Measurements from ENCODE around the gene NOP16. TPM values are rescaled to one million over a fixed set of nuclear protein-coding genes. Genes with fewer than 3 reads are reported as not detected.
"Not testable (repeated sequence)": the region's sequence is repeated elsewhere in the genome, so short reads cannot be mapped to it uniquely, and the experiment has no call there.

Gene NOP16
- polyA plus RNA-seq, 1 donor = 30.3 TPM

DNA sequence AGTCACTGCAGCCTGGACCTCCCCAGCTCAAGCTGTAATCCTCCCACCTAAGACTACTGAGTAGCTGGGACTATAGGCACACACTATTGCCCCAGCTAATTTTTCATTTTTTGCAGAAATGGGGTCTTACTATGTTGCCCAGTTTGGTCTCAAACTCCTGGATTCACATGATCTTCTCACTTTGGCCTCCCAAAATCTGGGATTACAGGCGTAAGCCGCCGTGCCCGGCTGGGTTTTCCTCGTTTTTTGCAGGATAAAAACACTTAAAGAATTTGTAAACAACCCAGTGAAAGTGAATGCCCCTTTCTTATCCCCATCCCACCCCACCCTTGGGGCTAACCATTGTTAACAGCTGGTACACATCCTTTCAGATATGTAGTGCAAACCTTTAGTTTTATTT lies 20.2 kb upstream of the NOP16 start:
- DNase-seq = no peak

DNA sequence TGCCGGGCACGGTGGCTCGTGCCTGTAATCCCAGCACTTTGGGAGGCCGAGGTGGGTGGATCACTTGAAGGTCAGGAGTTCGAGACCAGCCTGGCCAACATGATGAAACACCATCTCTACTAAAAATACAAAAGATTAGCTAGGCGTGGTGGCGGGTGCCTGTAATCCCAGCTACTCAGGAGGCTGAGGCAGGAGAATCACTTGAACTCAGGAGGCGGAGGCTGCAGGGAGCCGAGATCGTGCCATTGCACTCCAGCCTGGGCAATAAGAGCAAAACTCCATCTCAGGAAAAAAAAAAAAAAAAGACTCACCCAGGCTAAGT lies 19.8 kb upstream of the NOP16 start:
- DNase-seq = not testable (repeated sequence)

- peak; percentile 39 for DNase-seq
These were observed 19.3 kb upstream of the NOP16 start for GRCh38 chr5:176407456-176408251.

GRCh38 chr5:176406436-176407052 lies 18.1 kb upstream of the NOP16 start:
- no peak for DNase-seq

DNA sequence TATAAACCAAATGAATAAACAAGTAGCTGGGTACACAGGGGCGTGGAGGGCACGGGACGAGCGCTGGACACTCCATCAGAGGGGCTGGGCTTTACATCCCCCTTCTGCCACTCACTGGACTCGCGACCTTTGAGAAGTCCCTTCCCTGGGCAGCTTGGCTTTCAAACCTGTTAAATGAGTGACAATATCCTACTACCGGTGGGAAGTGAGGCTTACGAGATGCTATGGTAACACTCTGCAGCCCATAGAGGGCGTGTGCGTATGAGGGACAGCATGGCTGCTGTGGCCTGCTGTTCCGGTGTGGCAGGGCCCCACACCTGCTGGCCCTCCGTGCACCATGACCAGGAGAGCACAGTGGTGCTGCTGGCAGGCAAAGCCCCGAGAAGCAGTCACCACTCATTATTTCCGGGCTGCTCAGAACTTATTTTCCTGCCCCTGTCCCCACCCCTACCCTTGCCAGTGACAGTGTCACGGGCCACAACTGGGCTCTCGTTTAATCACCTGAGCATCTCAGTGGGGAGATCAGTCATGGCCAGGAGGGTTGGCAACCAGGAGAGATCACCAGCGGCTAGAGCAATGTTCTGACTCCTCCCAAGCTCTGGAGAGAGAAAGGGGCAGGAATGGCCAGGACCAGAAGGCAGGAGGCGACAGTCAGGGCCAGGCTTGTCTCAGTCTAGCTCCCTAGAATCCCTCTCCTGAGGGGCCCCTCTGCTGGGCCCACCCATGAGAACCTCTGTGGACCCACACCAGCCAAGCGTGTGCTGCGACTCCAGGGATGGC lies 17.4 kb upstream of the NOP16 start:
- no peak for DNase-seq

DNA sequence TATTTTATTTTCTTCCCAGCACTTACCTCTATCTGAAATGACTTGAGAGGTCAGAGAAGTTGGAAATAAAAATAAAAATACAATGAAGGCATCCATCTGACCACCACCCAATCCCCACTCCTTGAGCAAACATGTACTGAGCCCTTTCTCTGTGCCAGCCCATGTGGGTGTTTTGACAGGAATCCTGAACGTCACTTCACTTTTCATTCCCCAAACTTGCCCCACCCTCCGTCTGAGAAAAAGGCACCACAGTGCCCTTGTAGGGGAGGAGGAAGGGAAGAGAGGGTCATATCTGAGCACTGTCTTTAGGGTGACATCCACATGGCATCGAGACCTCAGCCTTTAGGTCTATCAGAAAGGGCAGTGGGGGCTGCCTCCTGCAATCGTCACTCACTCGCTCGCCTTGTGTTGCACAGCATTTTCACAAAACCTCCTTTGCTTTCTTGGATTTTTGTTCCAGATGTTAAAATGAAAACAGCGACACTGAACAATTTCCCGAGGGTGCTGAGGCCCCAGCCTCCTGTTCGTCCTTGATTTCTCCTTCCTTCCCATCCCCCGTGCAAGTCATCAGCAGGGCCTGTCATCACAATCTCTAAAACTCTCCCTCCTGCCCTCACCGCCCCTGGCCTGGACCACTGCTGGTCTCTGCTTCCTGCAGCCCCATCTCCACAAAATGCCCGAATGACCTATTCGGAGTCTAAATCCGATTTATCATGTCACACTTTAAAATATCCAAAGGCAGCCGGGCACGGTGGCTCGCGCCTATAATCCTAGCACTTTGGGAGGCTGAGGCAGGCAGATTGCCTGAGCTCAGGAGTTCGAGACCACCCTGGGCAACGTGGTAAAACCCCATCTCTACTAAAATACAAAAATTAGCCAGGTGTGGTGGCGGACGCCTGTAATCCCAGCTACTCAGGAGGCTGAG lies 13.1 kb upstream of the NOP16 start:
- DNase-seq = no peak

DNA sequence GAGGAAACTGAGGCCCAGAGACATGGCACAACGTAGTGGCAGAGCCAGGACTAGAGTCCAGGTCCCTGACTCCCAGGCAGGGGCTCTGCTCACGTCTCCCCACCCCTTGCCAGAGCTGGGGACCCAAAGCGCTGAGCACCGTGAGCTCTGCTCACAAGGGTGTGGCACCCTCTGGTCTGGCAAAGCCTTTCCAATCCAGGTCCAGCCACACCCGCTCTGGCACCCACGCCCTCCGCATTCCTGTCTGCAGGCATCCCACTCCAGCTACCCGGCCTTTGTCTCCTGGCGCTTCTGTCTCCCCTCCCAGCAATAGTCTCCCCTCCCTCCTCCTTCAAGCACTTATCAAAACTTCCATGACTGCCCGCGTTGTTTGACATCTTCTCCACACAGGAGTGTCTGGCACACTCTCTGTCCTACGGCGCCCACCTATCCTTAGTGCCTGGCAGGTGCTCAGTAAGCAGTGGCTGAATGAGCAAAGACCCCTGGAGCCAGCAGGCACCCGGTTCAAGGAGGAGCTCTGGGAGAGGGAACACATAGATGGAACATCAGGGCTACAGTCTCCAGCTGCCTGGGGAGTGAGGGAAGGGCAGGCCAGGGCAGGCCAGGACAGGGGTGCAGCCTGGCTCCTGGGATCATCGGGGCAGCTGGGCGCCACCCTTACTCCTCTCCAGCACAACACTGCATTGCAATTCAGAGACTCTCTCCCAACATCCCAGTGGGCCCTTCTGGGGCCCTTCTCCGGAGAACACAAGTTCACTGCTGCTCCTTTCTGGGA lies 12.2 kb upstream of the NOP16 start:
- DNase-seq = no peak

DNA sequence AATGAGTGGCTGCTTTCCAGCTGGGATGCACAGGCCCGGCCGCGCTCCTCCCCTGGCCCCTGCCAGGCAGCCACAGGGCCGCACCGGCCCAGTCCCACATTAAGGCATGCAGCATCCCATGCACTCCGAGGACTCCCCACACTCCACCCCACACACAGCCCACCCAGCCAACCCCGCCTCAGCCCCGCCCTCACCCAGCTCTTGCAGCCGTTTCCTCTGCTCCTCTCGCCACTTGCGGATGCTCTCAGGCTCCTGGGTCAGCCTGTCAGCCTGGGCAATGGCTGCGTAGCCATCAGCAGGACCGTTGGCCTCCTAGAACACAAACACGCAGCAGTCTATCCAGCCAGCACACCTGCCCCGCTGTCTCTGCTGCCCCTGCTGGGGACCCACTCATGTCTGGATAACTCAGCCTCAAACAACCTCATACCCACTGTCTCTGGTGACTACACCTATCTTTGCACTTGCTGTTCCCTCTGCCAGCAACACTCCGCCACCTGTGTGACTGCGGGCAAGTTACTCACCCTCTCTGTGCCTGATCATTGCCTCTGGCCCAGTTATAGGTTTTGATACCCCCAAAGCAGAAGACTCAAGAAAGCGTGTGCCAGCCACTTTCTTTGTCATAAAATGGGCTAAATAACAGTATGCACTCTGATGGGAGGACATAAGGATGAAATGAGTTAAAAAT lies 9.5 kb upstream of the NOP16 start:
- DNase-seq = no peak

- DNase-seq = no peak
These were observed 7.9 kb upstream of the NOP16 start for GRCh38 chr5:176396330-176396729.

DNA sequence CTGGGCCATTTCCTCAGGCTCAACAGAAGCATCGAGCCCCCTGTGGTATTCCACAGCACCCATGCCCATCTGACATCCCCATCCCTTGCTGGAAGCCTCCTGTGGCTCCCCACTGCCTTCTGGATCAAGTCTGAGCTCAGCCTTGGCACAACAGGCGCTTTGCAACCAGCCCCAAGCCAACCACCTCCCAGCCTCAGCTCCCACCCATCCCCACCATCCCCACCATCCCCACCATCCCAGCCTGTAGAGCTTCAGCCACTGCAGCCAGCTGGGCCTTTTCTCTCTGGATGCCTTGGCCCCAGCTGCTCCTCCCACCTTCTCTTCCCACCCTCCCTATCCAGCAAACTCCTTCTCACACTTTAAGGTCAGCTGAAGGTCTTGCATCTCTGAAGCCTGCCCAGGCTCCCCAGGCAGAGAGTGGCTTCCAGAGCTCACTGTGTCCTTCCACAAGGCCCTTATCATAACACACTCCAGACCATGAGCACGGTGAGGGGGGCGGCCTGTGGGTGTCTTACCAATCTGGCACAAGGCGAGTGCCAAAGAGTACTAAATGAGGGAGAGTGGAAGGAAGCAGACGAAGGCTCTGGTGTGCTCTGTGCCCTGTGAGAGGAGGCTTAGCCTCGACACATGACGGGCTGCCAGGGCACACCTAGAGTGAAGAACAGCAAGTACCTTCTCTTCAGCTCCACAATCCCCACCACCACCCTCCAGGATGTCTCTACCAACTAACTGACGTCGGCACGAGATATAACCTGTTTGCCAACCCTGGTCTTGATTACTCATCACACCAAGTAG lies 6.7 kb upstream of the NOP16 start:
- DNase-seq = no peak

DNA sequence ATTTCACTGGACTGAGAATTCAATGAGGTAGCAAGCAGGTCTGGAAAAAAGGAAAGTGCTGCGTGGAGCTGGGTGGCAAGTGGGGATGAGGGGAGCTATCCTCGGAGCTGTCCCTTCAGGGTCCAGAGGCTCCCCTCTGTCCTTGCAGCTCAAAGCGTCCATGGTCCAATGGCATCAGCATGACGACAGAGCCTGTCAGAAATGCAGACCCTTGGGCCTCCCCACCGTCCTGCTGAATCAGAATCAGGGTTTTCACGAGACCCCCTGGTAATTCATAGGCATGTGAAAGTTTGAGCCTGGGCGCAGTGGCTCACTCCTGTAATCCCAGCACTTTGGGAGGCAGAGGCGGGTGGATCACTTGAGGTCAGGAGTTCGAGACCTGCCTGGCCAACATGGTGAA lies 5.7 kb upstream of the NOP16 start:
- no peak for DNase-seq

- no peak for DNase-seq
These were observed 4.1 kb upstream of the NOP16 start for GRCh38 chr5:176392526-176392925.

DNA sequence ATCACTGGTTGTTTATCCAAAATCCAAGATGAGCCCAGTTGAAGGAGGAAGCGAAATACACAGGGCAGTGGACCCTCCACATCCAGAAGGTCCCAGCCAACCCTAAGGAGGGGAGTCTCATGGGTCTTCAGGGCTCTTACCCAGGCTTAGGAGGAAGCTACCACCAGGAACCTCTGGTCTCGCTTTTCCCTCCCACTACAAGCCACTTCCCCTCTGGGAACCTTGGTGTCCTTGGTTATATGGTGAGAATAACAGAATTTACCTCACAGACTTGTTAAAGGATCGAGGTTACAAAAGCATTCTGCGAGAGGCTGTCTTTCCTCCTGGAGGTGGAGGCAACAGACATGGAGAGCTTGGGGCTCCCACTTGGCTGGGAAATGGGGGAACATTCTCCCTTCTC lies 3.6 kb upstream of the NOP16 start:
- DNase-seq = no peak

DNA sequence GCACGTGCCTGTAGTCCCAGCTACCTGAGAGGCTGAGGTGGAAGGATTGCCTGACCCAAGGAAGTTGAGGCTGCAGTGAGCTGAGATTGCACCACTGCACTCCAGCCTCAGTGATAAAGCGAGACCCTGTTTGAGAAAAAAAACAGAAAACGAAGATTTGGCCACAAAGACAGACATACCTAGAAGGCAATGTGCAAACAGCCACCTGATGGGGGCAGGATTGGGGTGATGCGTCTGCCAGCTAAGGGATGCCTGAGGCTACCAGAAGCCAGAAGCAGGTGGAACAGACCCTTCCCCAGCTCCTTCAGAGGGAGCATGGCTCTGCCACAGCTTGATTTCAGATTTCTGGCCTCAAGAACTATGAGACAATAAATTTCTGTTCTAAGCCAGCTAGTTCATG lies 3.1 kb upstream of the NOP16 start:
- no peak for DNase-seq

DNA sequence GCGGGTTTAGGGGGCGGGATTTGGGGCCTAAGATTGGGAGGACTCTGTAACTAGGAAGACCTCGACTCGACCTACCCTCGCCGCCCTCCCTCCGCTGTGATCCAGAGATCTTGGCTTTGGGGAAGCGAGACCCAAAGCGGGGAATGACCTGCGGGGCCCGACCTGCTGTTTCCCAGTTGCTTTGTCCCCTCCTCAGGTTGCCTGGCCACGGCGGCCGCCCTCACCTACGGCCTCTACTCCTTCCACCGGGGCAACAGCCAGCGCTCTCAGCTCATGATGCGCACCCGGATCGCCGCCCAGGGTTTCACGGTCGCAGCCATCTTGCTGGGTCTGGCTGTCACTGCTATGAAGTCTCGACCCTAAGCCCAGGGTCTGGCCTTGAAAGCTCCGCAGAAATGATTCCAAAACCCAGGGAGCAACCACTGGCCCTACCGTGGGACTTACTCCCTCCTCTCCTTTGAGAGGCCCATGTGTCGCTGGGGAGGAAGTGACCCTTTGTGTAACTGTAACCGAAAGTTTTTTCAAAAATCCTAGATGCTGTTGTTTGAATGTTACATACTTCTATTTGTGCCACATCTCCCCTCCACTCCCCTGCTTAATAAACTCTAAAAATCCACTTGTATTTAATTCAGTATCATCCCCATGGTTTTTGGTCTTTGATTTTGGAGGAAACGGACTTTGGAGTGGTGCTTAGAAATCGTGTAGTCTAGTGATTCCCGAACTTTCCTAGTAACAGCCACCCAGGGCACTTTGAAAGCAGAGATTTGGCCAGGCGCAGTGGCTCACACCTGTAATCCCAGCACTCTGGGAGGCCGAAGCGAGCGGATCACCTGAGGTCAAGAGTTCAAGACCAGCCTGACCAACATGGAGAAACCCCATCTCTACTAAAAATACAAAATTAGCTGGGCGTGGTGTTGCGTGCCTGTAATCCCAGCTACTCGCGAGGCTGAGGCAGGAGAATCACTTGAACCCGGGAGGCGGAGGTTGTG lies 1.0 kb upstream of the NOP16 start:
- no peak for DNase-seq

GRCh38 chr5:176388003-176388443 lies 375 bp downstream of the NOP16 start:
- DNase-seq = no peak

GRCh38 chr5:176387384-176387925 lies 943 bp downstream of the NOP16 start:
- DNase-seq = no peak

DNA sequence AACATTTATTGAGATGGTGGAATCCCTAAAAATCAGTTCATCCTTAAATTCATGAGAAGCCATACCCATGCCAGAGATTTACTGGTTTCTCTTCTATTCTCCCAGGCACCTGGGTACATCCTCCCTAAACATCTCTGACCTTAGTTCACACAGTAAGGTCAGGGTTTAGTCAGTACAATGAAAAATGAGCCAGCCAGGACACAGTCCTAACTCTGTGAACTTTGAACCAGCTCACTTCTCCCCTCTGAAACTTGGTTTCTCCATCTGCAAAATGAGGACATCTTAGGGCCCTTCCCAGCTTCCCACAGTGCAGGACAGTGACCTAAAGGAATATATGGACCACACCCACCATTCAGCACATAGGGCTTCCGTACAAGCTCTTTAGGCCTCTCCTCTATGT lies 1.9 kb downstream of the NOP16 start:
- DNase-seq = no peak

DNA sequence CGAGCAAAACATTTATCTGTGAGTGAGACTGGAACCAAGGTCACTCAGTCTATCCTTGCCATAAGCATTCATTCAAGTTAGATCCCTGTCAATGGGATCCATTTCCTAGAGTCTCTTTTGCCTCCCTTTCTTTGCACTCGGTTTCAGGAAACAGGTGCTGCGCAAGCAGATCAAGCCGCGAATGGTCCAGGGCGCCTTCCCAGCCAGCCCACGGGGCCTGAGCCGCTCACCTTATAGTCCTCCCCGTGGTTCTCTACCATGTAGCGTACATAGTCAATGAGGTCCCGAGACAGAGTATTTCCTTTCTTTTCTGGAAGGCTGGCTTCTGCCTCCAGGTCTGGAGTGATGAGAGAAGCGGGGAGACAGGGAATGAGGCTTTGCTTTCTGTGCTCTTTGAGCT lies 3.4 kb downstream of the NOP16 start:
- no peak for DNase-seq

Measured in hindlimb muscle (tissue), 1 donor.